SW480 (cell line): ENCODE measurements around the gene RPL22.
A peak's percentile ranks its signal among the peaks of the same experiment; 100 is the strongest.

Source experiments
- DNase-seq: peaks from one replicate; pipeline ENCODE4 v3.0.0-alpha.2; 2016; ENCODE audit warnings: low spot score

The RPL22 gene

DNA sequence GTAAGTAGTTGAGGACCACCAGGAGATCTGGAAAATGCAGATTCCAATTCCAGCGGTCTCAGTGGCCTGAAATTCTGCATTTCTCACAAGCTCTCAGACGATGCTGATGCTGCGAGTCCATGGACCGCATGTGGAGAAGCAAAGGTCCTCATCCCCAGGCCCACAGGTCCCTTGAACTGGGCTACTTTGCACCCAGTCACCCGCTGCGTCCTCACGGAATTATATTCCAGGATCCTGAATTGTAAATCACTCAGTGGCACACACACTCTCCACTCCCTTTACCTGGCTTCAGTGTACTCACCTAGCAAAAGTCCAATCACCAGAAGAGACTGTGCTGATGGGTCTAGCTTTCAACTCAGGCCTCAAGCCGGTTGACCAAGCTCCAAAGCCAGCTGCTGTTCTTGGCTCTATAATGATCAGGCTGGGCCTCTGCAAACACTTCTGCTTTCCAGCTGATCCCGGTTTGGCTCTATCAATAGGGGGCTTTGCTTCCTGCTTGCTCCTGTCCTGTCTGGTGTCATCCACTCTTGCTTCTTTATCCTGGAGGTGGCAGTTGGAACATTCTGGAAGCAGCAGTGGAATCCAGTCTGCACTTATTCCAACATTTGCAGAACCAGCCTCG is 904 bp upstream of the RPL22 start:
- DNase-seq: no peak

DNA sequence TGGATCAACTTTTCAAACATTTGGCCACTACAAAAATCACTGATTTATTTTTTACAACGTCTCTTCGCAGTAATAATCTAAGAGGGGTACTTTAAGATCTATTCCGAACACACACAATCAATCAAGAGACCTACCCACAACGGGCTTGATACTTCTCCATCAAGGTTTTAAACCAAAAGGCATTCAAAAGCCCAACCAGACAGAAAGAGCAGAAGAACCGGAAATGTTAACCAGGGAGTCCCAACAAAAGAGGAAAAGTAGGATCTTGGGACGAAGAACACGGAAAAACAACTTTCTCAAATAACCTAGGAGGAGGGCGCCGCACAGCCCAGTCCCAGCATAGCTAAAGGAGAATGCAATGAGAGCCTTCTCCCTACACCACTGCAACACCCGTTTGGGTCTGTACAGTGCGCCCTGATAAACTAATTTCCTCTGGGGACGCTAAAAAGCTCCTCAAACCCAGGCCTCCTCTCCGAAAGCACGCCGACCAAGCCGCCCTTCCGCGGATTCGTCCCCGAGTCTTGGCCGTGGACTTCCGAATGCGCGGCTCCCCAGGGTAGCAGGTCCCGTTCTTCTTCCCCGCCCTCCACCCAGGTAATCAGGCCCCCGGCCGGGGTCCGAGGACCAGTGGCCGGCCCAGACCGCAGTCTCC is 623 bp downstream of the RPL22 start:
- no peak for DNase-seq

- no peak for DNase-seq
Observed at GRCh38 chr1:6197746-6198427, 1.5 kb downstream of the RPL22 start.

GRCh38 chr1:6191968-6192367 is 7.4 kb downstream of the RPL22 start:
- DNase-seq: no peak

DNA sequence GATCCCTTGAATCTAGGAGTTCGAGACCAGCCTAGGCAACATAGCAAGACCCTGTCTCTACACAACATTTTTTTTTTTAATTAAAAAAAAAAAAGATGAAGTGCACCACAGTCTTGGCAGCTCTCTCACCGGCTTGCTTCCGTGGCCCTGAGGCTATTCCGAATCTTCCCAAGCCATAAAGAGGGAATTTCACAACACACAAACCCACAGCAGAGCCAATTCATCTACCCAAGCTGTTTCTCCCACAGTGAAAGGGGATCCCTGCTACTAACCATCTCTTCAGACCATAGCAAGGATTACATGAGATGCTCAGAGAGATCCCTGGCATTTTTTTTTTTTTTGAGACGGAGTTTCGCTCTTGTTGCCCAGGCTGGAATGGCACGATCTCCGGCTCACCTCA is 10.9 kb downstream of the RPL22 start:
- DNase-seq: no peak

GRCh38 chr1:6185635-6186382 is 13.6 kb downstream of the RPL22 start:
- DNase-seq: no peak

GRCh38 chr1:6185151-6185550 is 14.2 kb downstream of the RPL22 start:
- no peak for DNase-seq

DNA sequence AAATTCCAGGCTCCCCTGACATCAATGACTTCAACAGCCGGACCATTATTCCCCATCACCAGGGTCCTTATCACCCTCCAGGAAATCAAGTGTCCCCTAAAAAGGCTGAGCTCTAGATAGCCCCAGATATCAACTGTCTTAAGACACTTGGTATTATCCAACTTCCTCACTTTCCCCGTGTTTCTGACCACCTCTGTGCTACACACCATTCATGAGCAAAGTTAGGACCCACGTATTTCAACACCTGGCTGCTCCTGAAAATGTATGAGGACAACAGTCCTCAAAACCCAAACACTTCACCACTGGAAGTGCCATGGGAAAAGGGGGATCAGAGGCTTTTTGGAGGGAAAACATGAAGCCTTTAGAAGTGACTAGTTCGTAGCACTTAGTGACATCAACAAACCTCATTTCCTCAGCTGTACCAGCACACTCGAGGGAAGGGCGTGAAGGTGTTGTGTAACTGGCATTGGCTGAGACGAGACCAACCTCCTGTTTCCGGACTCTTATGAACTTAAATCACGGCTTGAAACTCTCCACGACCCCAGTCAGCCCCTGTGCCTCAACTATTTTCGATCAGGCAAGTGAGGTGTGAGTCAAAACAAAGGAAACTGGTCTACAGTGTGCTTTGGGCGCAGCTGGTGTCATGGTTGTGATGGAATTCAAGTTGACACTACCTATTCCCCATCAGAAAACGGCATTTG is 15.2 kb downstream of the RPL22 start:
- no peak for DNase-seq

DNA sequence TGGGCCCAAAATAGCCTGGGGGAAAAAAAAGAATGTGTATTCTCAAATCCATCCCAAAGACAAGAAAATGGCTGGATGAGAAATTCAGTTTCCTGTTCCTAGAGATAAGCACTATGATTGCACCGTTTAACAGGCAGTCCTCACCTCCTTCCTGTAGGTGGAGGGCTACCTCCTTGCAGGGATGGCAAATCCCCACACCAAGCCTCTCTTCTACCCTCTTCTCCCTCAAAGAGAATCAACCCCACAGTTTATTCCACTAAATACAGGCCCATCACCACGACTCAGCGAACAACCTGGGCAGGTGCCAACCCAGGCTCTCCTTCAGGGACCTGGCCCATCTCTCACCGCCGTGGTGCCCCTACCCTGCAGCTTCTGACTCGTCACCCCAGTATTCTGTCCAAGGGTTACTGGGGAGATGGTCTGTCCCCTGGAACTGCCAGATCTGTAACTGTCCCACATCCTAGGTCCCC is 15.8 kb downstream of the RPL22 start:
- DNase-seq: peak; percentile 43

DNA sequence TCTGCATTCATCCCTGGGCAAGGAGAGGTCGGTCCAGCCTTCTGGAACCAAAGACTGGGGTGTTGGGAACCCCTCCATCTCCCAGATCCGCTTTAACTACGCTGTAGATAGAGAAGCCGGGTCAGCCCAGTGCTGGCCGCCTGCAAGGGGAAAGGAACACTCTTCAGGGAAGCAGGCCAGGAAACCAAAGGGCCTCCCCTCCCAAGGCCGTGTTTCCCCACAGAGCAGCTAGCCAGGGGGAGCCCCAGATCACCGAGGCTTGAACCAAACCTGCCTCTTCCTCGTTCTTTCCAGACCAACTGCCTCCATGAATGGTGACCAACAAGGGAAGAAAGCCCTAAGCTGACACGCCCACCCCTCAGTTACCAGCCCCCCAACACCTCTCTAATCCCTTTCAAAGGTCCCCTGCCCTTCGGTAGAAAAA is 18.0 kb downstream of the RPL22 start:
- DNase-seq: no peak

- no peak for DNase-seq
Observed at GRCh38 chr1:6180707-6181311, 18.6 kb downstream of the RPL22 start.

- no peak for DNase-seq
Observed at GRCh38 chr1:6180268-6180706, 19.1 kb downstream of the RPL22 start, which contains the start of gene CHD5. CHD5 (minus strand) TSS chr1:6180321; CDS start chr1:6180023, 298 bp downstream.

DNA sequence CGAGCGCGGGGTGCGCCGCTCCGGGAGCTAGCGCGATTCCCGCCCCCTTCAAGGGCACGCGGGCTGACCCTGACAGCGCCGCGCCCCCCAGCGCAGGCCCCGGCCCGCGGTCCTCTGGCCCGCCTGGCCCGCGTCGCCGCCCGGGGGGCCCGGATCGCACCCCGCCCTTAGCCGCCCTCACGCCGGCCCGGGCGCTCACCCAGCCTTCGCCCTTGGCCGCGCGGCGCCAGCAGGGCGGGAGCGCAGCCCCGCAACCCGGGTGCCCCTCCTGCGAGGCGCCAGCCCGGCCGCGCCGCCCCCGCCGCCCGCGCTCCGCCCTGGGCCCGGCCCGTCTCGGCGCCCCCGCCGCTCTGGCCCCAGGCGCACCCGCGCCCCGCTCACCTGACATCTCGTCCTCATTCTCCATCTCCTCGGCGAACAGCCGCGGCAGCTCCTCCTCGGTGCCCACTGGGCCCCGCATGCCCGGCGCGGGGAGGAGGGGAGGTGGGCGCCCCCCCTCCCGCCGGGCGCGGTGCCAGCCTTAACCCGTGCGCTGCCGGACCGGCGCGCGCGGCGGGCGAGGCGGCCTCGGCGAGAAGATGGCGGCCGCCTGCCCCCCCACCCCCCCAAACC is 19.7 kb downstream of the RPL22 start:
- DNase-seq: no peak

DNA sequence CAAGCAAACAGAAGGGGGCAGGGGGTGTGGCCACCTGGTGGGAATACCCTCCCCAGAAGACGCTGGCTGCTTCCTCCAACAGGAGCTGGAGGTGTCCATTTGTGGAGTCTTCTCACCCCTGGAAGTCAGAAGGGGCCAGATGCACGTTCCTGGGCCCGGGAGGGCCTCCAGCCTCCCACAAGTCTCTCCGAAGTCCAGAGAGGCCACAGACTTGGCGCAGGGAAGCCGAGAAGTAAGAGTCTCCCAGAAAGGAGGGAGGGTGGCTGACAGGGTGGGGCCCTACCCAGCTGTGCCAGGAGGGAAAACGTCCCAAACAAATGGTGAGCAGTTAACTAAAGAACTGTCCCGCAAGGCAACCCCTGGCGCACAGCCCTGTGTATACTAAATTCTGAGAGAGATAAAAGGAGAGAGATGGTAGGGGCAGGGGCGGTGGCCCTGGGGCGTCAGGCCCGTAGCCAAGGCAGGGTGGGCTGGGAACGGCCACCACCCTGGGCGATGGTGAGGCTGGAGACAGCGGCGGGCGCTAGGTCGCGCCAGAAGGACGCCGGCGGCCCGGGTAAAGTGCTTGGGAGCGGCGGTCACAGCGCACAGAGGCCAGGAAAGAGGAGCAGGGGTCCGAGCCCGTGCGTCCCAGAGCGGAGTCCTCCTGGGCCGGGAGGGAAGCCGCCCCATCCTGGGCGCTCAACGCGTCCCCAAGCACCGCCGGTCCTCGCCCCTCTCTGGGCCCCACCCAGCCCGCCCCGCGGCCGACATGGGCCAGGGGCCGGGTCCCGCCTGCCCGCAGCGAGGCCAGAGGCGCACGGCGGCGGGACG is 20.4 kb downstream of the RPL22 start:
- DNase-seq: no peak

GRCh38 chr1:6177681-6178380 is 21.6 kb downstream of the RPL22 start:
- no peak for DNase-seq

- no peak for DNase-seq
Observed at GRCh38 chr1:6176779-6177178, 22.6 kb downstream of the RPL22 start.

- DNase-seq: no peak
Observed at GRCh38 chr1:6175411-6175828, 24.0 kb downstream of the RPL22 start.

DNA sequence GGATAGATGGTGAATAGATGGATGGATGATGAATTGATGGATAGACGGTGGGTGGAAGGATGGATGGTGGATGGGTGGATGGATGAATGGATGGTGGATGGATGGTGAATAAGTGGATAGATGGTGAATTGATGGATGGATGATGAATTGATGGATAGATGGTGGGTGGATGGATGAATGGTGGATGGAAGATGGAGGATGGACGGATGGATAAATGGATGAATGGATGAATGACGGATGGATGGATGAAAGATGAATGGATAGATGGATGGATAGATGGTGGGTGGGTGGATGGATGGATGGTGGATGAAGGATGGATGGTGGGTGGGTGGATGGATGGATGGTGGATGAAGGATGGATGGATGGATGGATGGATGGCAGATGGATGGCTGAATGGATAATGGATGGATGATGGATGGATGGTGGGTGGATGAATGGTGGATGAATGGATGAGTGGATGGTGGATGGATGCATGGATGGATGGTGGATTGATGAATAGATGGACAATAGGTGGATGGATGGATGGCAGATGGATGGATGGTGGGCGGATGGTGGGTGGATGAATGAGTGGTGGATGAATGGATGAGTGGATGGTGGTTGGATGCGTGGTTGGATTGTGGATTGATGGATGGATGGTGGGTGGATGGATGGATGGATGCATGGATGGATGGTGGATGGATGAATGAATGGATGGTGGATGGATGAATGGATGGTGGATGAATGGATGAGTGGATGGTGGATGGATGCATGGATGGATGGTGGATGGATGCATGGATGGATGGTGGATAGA is 24.6 kb downstream of the RPL22 start:
- no peak for DNase-seq

GRCh38 chr1:6172549-6172948 is 26.8 kb downstream of the RPL22 start:
- DNase-seq: no peak
